Small intestine (tissue), 7 donors: ENCODE results near the gene ULBP1. TPM values are rescaled to one million over a fixed set of nuclear protein-coding genes. Genes with fewer than 3 reads are reported as not detected.
"Not testable (repeated sequence)": the region's sequence is repeated elsewhere in the genome, so short reads cannot be mapped to it uniquely, and the experiment has no call there.

ENCODE experiments used
- DNase-seq, 2 donors: peaks; one replicate each; pipeline versions ENCODE4 v3.0.0 to v3.0.0-alpha.2; 2013
- FAIRE-seq: peaks from 2 replicates; lab custom pipeline; 2012; peaks lifted over from hg19 to GRCh38; lab: Jason Lieb, UNC
- H3K27ac ChIP-seq, 3 donors: one replicate each; pipeline ENCODE4 v1.5.1; 2013; ENCODE audit warnings: low read length in 2 of 3, mild to moderate bottlenecking in 2 of 3, control low read depth in 1 of 3, inconsistent platforms in 1 of 3, low read depth in 1 of 3, moderate library complexity in 1 of 3
- H3K27me3 ChIP-seq, 3 donors: one replicate each; pipeline ENCODE4 v1.6.1; 2013; ENCODE audit warnings: low read length in 3 of 3, inconsistent platforms in 1 of 3; ENCODE audit not compliant: control insufficient read depth in 3 of 3, insufficient read depth in 3 of 3
- H3K36me3 ChIP-seq, 3 donors: one replicate each; pipeline ENCODE4 v1.6.1; 2013; ENCODE audit warnings: low read length in 3 of 3, inconsistent platforms in 1 of 3, low read depth in 1 of 3, mild to moderate bottlenecking in 1 of 3, moderate library complexity in 1 of 3; ENCODE audit not compliant: control insufficient read depth in 3 of 3, insufficient read depth in 2 of 3
- H3K4me1 ChIP-seq, 3 donors: one replicate each; pipeline ENCODE4 v1.6.1; 2013; ENCODE audit warnings: low read length in 2 of 3, inconsistent platforms in 1 of 3, low read depth in 1 of 3, mild to moderate bottlenecking in 1 of 3, moderate library complexity in 1 of 3; ENCODE audit not compliant: control insufficient read depth in 3 of 3, insufficient read depth in 2 of 3
- H3K4me3 ChIP-seq, 3 donors: one replicate each; pipeline ENCODE4 v1.5.1; 2013; ENCODE audit warnings: low read length in 3 of 3, control low read depth in 1 of 3, inconsistent platforms in 1 of 3, low read depth in 1 of 3, mild to moderate bottlenecking in 1 of 3, moderate library complexity in 1 of 3
- H3K9me3 ChIP-seq, 2 donors: one replicate each; pipeline ENCODE4 v1.6.1; 2013; ENCODE audit warnings: low read depth in 1 of 2, low read length in 1 of 2; ENCODE audit not compliant: control insufficient read depth in 2 of 2, insufficient read depth in 1 of 2
- WGBS, 3 donors: extraction: QIAGEN DNeasy Blood & Tissue Kit; methylation state at CpG; one replicate each; pipeline ENCODE4 v1.1.7; 2013; 5-methylcytosine and 5-hydroxymethylcytosine counted together
- polyA plus RNA-seq, 4 donors: library from polyadenylated mRNA; stranded (reverse) in 3 of 4; unstranded in 1 of 4; fragments of 200-250 nt in 3 of 4; fragments of 120-200 nt in 1 of 4; gene quantifications; one replicate each; pipeline versions ENCODE4 v1.2.1 to v1.2.3, GENCODE V29; 2013
- donor health status: healthy with polysubstance abuse.
- donor health status: control.
- donor health status: control.
- donor health status: Bipolar disorder and iron deficiency.
- donor health status: healthy.

The ULBP1 gene
- polyA plus RNA-seq, 4 donors = 0.36 TPM; not detected in 3

DNA sequence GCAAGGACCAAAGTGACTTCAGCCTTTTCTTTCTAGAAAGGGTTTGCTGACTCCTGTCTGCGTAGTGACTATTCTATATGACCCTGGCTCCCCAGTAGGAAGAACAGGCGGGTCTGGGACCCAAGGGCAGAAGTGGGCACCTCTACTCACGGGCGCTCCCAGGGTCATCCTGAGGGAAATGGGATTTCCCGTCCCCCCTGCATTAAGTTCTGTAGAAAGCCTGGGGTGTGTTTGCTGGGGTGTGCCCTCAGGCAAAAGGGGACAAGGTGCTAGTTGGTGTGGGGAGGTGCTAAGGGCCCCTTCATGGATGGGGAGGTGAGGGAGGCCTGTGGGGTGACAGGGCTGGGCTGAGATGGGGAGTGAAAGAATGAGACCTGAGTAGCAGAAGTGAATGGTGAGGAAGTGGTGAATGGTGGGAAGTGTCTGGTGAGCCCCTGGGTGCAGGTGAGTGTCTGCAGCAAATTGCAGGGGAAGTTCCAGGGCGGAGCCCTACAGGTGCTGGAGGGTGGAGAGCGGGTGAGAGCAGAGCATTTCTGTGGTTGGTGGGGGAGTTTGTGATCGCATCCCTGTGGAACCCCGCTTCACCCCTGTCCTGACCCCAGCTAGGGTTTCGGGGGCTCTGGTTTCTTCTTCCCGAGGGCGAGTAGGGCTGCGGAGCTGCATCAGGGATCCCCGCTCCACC is 40.5 kb downstream of the ULBP1 start:
- no peak overlapping the region for H3K27ac ChIP-seq
- DNase-seq (peak in 1 of 2 donors; percentile 13), FAIRE-seq (no peak)
- H3K4me3 ChIP-seq = peak overlapping the region; percentile 46 to 52 (median 52)
- no peaks in the 10 kb centered on the region for H3K36me3 ChIP-seq
- peaks cover 0 to 57% (median 8%) of the 10 kb centered on the region in 3 donors for H3K27me3 ChIP-seq
- WGBS, 3 donors = 35 to 41% (median 36%) methylated on average over 11 to 14 of the region's 14 CpGs
- H3K9me3 ChIP-seq = peaks cover 0 to 4% of the 10 kb centered on the region in 2 donors
- H3K4me1 ChIP-seq = peaks cover 0 to 2% (median 0%) of the 10 kb centered on the region in 3 donors

DNA sequence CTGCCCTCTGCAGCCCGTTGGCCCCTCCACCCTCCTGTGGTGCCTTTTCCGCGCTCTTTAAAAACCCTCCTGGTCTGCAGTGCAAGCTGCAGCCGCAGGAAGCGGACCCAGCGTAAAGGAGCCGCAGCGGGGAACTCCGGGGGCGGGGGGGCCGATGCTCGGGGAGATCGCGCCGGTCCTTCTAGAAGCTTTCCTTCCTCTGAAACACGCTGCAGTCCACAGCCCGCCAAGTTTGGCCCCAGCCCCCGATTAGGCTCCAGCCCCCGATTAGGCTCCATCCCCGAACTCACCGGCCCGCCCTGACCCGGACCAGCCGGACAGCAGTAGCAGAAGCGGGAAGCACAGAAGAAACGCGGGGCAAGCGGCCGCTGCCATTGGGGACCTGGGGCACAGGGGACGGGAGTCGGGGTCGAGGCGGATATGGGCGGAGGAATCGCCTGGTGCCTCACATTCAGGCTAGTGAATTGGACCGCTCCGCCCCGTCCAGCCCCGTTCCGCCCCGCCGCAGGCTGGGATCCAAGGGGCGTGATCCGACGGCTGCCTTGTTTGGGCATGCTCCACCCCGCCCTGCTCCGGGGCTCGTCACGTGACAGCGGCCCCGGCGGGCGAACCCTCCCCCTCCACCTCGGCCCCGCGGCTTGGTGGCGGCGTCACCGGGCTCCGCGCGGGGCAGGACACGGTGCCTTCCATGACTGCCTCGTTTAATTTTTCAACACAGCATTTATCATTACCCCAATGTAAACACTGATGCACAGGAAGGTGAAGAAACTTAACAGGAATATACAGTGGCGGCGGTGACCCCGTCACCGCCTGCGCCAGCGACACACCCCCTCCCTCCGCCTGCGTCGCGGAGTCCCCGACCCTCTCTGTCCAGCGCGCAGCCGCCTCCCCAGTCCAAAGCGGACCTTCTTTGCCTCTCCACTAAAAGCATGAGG is 41.3 kb downstream of the ULBP1 start:
- Histone ChIP-seq H3K4me1 (peaks cover 0 to 2% (median 0%) of the 10 kb centered on the region in 3 donors), H3K36me3 (no peaks in the 10 kb centered on the region), H3K9me3 (peaks cover 0 to 4% of the 10 kb centered on the region in 2 donors), H3K4me3 (peak overlapping the region; percentile 46 to 52 (median 52)), H3K27me3 (peaks cover 0 to 61% (median 8%) of the 10 kb centered on the region in 3 donors), H3K27ac (no peak overlapping the region)
- 0 to 1% (median 1%) methylated on average over 72 to 79 of the region's 79 CpGs for WGBS, 3 donors
- DNase-seq (peak; percentile 89 to 94), FAIRE-seq (no peak)

DNA sequence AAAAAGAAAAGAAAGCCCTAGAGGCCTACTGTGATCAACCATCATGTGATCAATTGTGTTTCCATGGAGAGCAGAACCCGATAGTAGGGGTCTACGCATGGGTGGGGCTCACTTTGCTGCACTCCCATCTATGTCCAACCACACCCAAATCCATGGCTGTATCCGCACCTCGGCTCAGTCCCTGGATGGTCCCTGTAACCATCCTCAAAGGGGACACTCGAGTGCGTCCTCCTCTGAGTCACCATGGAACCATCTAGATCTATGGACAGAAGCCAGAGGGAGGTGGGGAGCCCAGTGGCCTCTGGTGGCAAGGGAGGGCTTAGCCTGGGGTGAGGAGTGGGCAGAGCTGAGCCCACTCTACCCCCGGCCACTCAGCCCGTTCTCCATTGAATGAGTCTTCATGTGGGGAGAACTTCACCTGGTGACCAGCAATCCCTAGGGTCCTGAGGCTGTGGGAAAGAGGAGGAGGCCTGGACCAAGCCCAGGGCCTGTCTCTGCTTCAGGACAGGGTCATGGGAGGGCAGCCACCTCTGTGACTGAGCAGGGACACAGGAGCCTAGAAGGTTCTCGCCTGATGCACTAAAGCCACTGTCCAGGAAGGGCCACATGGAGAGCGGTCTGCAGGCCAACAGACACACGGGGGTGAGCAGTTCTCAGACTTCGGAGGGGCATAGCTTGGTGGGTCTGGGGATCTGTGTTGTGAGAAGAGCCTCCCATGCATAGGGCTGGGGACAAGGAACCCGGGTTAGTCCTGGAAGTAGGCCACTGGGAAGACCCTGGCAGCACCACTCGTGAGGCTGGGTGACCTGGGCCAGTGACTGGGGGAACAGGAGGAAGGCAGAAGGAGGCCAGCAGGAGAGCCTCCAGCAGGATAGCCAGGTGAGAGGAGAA is 42.3 kb downstream of the ULBP1 start:
- H3K27me3 ChIP-seq = peaks cover 0 to 68% (median 8%) of the 10 kb centered on the region in 3 donors
- H3K36me3 ChIP-seq = no peaks in the 10 kb centered on the region
- peaks cover 0 to 4% of the 10 kb centered on the region in 2 donors for H3K9me3 ChIP-seq
- H3K4me3 ChIP-seq = peak overlapping the region in 2 of 3 donors; percentile 52
- H3K4me1 ChIP-seq = peaks cover 0 to 2% (median 0%) of the 10 kb centered on the region in 3 donors
- no peak for DNase-seq
- no peak for FAIRE-seq
- 68 to 77% (median 74%) methylated on average over 14 of the region's 14 CpGs for WGBS, 3 donors
- H3K27ac ChIP-seq = no peak overlapping the region

DNA sequence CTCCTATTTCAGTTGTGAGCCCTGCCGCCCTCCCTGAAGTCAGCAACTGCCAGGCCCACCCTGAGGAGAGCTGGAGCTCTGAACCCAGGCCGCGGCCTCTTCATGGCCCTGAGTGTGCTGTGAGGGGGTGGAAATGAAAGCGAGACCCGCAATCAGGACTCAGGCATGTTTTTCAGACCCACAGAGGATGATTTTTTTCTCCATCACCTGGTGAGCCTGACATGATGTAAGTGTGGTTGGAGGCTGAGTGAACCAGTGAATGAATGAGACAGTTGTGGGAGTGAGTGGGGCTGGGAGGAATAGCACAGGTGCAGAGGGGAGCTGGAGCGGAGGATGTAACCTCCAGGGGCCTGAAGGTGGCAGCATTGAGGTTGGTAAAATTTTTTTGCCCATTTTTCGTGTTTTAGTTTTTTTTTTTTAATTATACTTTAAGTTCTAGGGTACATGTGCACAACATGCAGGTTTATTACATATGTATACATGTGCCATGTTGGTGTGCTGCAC is 43.3 kb downstream of the ULBP1 start:
- no peak overlapping the region for H3K4me3 ChIP-seq
- FAIRE-seq (no peak), DNase-seq (no peak)
- peaks cover 0 to 4% of the 10 kb centered on the region in 2 donors for H3K9me3 ChIP-seq
- H3K36me3 ChIP-seq = no peaks in the 10 kb centered on the region
- H3K27ac ChIP-seq = no peak overlapping the region
- peaks cover 0 to 2% (median 0%) of the 10 kb centered on the region in 3 donors for H3K4me1 ChIP-seq
- H3K27me3 ChIP-seq = peaks cover 0 to 68% (median 9%) of the 10 kb centered on the region in 3 donors
- WGBS, 3 donors = 56 to 68% (median 66%) methylated on average over 7 of the region's 7 CpGs

DNA sequence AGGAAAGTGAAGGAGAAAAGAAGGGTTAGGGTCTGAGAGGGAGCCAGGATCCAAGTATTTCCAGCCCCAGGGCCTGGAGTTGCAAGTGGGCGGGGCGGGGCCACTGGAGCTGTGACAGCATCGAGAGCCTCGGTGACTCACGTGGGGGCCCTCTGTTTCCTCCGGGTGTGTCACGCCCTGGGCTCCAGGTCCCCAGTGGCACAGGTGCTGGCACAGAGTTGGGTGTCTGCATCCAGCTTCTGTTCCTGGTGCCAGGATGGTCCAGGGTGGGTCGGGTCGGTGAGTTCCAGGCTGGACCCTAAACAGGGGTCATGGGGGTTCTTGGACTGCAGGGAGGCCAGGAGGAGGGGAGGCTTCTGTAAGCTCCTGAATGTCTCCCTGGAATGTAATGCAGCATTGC is 44.8 kb downstream of the ULBP1 start:
- 15 to 40% (median 19%) methylated on average over 8 to 9 of the region's 9 CpGs for WGBS, 3 donors
- H3K9me3 ChIP-seq = no peaks in the 10 kb centered on the region
- H3K4me3 ChIP-seq = no peak overlapping the region
- DNase-seq (peak in 1 of 2 donors; percentile 27), FAIRE-seq (no peak)
- no peak overlapping the region for H3K27ac ChIP-seq
- H3K36me3 ChIP-seq = no peaks in the 10 kb centered on the region
- peaks cover 3 to 73% (median 13%) of the 10 kb centered on the region in 3 donors for H3K27me3 ChIP-seq
- H3K4me1 ChIP-seq = peaks cover 0 to 2% (median 0%) of the 10 kb centered on the region in 3 donors

DNA sequence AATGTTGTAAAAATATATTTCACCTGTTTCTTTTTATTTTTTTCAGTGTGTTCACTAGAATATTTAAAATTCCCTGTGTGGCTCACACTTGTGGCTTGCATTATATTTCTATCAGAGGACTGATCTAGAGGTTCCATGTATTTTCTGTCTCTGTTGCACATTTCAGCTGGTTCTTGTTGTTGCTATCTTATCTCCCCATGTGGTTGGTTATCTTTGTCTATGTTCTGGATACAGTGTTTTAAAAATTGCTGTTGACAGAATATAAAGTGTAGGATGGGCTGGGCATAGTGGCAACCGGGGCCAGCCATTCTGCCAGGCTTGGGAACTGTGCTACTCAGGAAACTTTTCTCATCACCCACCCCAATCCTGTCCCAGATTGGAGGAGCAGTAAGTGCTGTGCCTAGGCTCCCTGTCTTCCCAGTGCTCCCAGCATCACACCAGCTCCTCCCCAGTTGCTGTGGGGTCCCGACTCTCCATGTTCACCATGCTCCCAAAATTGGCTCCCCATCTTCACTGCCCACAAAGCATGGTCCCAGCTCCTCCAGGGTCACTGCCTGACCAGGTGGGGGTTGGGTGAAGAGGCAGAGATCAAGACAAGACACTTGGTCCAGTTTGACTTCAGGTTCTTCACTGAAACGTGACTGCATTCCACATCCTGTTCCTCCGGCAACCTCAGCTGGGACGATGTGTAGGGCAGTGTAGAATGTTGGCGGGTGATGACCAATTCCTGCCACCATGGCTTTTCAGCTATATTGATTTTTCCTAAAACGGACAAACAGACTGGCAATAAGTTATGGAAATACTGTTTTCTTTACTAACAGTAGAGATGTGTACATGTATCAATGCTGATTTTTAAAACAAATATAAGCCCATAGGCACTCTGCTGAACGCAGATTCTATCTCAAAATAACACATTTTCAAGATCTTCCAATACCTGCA is 49.4 kb downstream of the ULBP1 start:
- not testable (repeated sequence) for H3K9me3 ChIP-seq, H3K36me3 ChIP-seq, H3K27ac ChIP-seq, DNase-seq, FAIRE-seq, H3K4me1 ChIP-seq, H3K4me3 ChIP-seq
- 27 to 35% (median 32%) methylated on average over 8 of the region's 8 CpGs for WGBS, 3 donors
- peaks cover 6 to 67% (median 19%) of the 10 kb centered on the region in 3 donors for H3K27me3 ChIP-seq
